Measurements from ENCODE around the gene HELZ2.

The HELZ2 gene

DNA sequence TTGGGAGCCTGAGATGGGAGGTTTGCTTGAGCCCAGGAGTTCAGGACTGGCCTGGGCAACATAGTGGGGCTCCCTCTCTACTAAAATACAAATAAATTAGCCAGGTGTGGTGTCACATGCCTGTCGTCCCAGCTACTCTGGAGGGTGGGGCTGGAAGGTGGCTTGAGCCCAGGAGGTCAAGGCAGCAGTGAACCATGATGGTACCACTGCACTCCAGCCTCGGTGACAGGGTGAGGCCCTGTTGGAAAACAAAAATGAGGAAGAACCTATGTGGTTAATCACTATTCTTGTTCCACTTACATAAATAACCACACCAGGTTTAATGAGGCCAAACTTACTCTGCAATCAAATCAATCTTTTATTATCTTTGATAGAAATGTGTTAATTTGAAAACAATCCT is 48.1 kb downstream of the HELZ2 start:
- in situ Hi-C loops (cut with HindIII; ENCODE audit: low sequenced_read_pairs) = no loop called here
- H3K4me3 ChIP-seq (ENCODE audit: low read depth, low read length) = no peak overlapping the region
- DNase-seq (ENCODE audit: low read depth) = no peak
- TF ChIP-seq, protein P1, sequence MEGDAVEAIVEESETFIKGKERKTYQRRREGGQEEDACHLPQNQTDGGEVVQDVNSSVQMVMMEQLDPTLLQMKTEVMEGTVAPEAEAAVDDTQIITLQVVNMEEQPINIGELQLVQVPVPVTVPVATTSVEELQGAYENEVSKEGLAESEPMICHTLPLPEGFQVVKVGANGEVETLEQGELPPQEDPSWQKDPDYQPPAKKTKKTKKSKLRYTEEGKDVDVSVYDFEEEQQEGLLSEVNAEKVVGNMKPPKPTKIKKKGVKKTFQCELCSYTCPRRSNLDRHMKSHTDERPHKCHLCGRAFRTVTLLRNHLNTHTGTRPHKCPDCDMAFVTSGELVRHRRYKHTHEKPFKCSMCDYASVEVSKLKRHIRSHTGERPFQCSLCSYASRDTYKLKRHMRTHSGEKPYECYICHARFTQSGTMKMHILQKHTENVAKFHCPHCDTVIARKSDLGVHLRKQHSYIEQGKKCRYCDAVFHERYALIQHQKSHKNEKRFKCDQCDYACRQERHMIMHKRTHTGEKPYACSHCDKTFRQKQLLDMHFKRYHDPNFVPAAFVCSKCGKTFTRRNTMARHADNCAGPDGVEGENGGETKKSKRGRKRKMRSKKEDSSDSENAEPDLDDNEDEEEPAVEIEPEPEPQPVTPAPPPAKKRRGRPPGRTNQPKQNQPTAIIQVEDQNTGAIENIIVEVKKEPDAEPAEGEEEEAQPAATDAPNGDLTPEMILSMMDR (IDR thresholded peaks at IDR 0.05; ENCODE audit: low read depth, low read length, missing control alignments) = no peak

DNA sequence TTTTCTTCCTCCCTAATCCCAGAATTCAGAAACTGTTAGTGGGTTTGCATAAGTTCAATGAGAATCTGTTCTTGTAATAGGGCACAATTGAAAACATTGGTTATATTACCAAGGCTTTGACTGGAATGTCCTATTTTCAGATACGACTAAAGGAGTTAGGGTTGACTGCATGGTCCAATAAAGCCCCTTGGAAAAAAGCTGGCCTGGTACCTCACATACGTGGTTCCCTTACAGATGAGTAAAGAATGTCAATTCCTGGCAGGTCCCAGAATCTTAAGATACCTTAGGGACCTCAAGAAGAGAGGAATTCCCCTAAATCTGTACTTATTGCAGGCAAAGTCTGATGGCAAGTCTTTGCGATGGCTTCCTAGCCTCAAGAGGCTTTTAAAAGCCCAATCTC is 48.9 kb downstream of the HELZ2 start:
- in situ Hi-C loops (cut with HindIII; ENCODE audit: low sequenced_read_pairs) = no loop called here
- no peak overlapping the region for H3K4me3 ChIP-seq (ENCODE audit: low read depth, low read length)
- no peak for DNase-seq (ENCODE audit: low read depth)
- TF ChIP-seq, protein P1 (IDR thresholded peaks at IDR 0.05; ENCODE audit: low read depth, low read length, missing control alignments) = no peak
